Gastroesophageal sphincter (tissue), 4 donors: ENCODE measurements around the gene PGA3. TPM values are rescaled to one million over a fixed set of nuclear protein-coding genes. Genes with fewer than 3 reads are reported as not detected.

Experiments used
- ATAC-seq: fragments of 150-250 bp; one replicate; pipeline ENCODE4 v1.9.1; 2016; ENCODE audit warnings: mild to moderate bottlenecking, moderate library complexity
- H3K27ac ChIP-seq, 4 donors: fragments of 200-600 bp; sonication (generic) in 3 of 4; 1 replicate in 3 of 4; 2 replicates in 1 of 4; pipeline ENCODE4 v1.5.1; 2016 to 2019
- H3K27me3 ChIP-seq: fragments of 200-600 bp; sonication (generic); one replicate; pipeline ENCODE4 v1.5.1; 2019
- H3K36me3 ChIP-seq, 2 donors: fragments of 200-600 bp; sonication (generic); one replicate each; pipeline ENCODE4 v1.5.1; 2019; ENCODE audit warnings: control low read depth in 1 of 2
- H3K4me1 ChIP-seq, 3 donors: fragments of 200-600 bp; sonication (generic); 1 replicate in 2 of 3; 2 replicates in 1 of 3; pipeline ENCODE4 v1.5.1; 2016 to 2019; ENCODE audit warnings: control low read depth in 2 of 3
- H3K4me3 ChIP-seq, 2 donors: fragments of 200-600 bp; sonication (generic); one replicate each; pipeline ENCODE4 v1.5.1; 2019; ENCODE audit warnings: mild to moderate bottlenecking in 1 of 2, moderate library complexity in 1 of 2
- H3K9me3 ChIP-seq, 3 donors: fragments of 200-600 bp; sonication (generic); one replicate each; pipeline ENCODE4 v1.5.1; 2017 to 2019; ENCODE audit warnings: control low read depth in 2 of 3
- WGBS, 2 donors: methylation state at CpG; one replicate each; pipeline ENCODE4 v1.1.5; 2018; ENCODE audit warnings: low coverage in 1 of 2; 5-methylcytosine and 5-hydroxymethylcytosine counted together
- total RNA-seq, 4 donors: library from RNA; depleted of rRNA; stranded (reverse); fragments of >200 nt; gene quantifications; one replicate each; pipeline ENCODE4 v1.1.0, GENCODE V29; 2016
- TF ChIP-seq, protein P1 (sequence below), 4 experiments: fragments of 200-600 bp in 2 of 4; fragments of 450-650 bp in 2 of 4; sonication (generic) in 1 of 4; IDR thresholded peaks; one replicate each; pipeline ENCODE4 v1.5.1; 2017 to 2019; ENCODE audit warnings: antibody characterized with exemption in 4 of 4, mild to moderate bottlenecking in 2 of 4, moderate library complexity in 2 of 4

PGA3 gene
- total RNA-seq, 4 donors from 2014 or later: 0.81 TPM; not detected in 3

DNA sequence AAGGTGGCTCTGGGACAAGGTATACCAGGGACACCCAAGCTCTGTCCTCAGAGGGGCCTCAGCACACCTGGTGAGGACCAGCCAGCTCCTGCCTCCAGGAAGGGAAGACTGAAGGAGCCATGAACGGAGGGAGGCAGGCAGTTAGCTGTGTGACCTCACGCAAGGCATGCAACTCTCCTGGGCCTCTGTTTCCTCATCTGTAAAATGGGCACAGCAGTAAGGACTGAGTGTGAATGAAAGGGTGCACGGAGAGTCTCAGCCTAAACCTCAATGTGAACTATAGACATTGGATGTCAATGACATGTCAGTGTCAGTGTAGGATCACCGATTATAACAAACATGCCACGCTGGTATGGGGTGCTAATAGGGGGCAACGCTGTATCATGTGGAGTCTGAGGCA, 56.0 kb downstream of the PGA3 start:
- Histone ChIP-seq H3K27me3 (no peaks in the 10 kb centered on the region), H3K27ac (no peak overlapping the region)
- WGBS, 2 donors: 92 to 96% methylated on average over 3 of the region's 6 CpGs

More for the DNA sequence above, 56.0 kb downstream of the PGA3 start:
- Histone ChIP-seq H3K9me3 (no peaks in the 10 kb centered on the region), H3K4me3 (no peak overlapping the region), H3K4me1 (no peaks in the 10 kb centered on the region), H3K36me3 (no peaks in the 10 kb centered on the region)
- TF ChIP-seq, protein P1, sequence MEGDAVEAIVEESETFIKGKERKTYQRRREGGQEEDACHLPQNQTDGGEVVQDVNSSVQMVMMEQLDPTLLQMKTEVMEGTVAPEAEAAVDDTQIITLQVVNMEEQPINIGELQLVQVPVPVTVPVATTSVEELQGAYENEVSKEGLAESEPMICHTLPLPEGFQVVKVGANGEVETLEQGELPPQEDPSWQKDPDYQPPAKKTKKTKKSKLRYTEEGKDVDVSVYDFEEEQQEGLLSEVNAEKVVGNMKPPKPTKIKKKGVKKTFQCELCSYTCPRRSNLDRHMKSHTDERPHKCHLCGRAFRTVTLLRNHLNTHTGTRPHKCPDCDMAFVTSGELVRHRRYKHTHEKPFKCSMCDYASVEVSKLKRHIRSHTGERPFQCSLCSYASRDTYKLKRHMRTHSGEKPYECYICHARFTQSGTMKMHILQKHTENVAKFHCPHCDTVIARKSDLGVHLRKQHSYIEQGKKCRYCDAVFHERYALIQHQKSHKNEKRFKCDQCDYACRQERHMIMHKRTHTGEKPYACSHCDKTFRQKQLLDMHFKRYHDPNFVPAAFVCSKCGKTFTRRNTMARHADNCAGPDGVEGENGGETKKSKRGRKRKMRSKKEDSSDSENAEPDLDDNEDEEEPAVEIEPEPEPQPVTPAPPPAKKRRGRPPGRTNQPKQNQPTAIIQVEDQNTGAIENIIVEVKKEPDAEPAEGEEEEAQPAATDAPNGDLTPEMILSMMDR (IDR thresholded peaks at IDR 0.05): no peak
- ATAC-seq: no peak

Other genes starting within 250 kb of the PGA3 start
- 1 to 10 TPM in 1 of 4 donors, under 1 TPM in 2, not detected in 1; 0.15 to 2.7 (median 0.35) TPM for gene CD6, start 231.8 kb upstream of the PGA3 start, total RNA-seq
- gene CD5, start 101.0 kb upstream of the PGA3 start, total RNA-seq: under 1 TPM; 0.31 to 0.62 (median 0.44) TPM
- 10 to 100 TPM; 19.1 to 41.9 (median 25.5) TPM for gene VPS37C, start 42.1 kb upstream of the PGA3 start, total RNA-seq
- 1 to 10 TPM in 2 of 4 donors, not detected in 2; 1.2 to 8.8 TPM for gene PGA4, start 18.8 kb downstream of the PGA3 start, total RNA-seq
- under 1 TPM in 1 of 4 donors, not detected in 3; 0.54 TPM for gene PGA5, start 37.7 kb downstream of the PGA3 start, total RNA-seq
- 1 to 10 TPM in 1 of 4 donors, under 1 TPM in 2, not detected in 1; 0.78 to 1.0 (median 0.94) TPM for gene VWCE, start 91.8 kb downstream of the PGA3 start, total RNA-seq
- gene DDB1, start 129.6 kb downstream of the PGA3 start, total RNA-seq: 100 to 1,000 TPM; 139 to 159 (median 140) TPM
- 10 to 100 TPM in 3 of 4 donors, 1 to 10 TPM in 1; 9.4 to 15.1 (median 13.4) TPM for gene TKFC, start 129.7 kb downstream of the PGA3 start, total RNA-seq
- 10 to 100 TPM; 23.3 to 44.0 (median 33.4) TPM for gene CYB561A3, start 158.4 kb downstream of the PGA3 start, total RNA-seq
- gene TMEM138, start 158.9 kb downstream of the PGA3 start, total RNA-seq: 10 to 100 TPM; 18.3 to 37.0 (median 21.7) TPM
- 1 to 10 TPM; 8.9 to 9.4 (median 9.0) TPM for gene TMEM216, start 189.1 kb downstream of the PGA3 start, total RNA-seq
- 10 to 100 TPM; 36.6 to 50.4 (median 43.7) TPM for gene CPSF7, start 226.5 kb downstream of the PGA3 start, total RNA-seq
- gene SDHAF2, start 226.6 kb downstream of the PGA3 start, total RNA-seq: 10 to 100 TPM; 32.5 to 71.1 (median 48.3) TPM